Omental fat pad (tissue), 4 donors: ENCODE data around the gene USP16. TPM values are rescaled to one million over a fixed set of nuclear protein-coding genes. Genes with fewer than 3 reads are reported as not detected.

Source experiments
- ATAC-seq: fragments of 150-250 bp; one replicate; pipeline ENCODE4 v1.9.1; 2016; ENCODE audit warnings: mild to moderate bottlenecking, moderate library complexity; ENCODE audit not compliant: low FRiP score
- DNase-seq: peaks from one replicate; pipeline ENCODE4 v3.0.0-alpha.2; 2019; ENCODE audit warnings: low spot score
- total RNA-seq, 4 donors: library from RNA; depleted of rRNA; stranded (reverse); fragments of >200 nt; gene quantifications; one replicate each; pipeline ENCODE4 v1.1.0, GENCODE V29; 2016
- TF ChIP-seq, protein P1 (sequence below), 3 donors: fragments of 450-650 bp; IDR thresholded peaks; one replicate each; pipeline ENCODE4 v1.5.1; 2016 to 2017; ENCODE audit warnings: antibody characterized with exemption in 3 of 3, mild to moderate bottlenecking in 3 of 3, moderate library complexity in 2 of 3

USP16 gene
- total RNA-seq, 4 donors from 2014 or later: 36.2 to 46.2 (median 39.5) TPM

GRCh38 chr21:29083306-29083705 is 58.8 kb downstream of the USP16 start:
- TF ChIP-seq, protein P1, sequence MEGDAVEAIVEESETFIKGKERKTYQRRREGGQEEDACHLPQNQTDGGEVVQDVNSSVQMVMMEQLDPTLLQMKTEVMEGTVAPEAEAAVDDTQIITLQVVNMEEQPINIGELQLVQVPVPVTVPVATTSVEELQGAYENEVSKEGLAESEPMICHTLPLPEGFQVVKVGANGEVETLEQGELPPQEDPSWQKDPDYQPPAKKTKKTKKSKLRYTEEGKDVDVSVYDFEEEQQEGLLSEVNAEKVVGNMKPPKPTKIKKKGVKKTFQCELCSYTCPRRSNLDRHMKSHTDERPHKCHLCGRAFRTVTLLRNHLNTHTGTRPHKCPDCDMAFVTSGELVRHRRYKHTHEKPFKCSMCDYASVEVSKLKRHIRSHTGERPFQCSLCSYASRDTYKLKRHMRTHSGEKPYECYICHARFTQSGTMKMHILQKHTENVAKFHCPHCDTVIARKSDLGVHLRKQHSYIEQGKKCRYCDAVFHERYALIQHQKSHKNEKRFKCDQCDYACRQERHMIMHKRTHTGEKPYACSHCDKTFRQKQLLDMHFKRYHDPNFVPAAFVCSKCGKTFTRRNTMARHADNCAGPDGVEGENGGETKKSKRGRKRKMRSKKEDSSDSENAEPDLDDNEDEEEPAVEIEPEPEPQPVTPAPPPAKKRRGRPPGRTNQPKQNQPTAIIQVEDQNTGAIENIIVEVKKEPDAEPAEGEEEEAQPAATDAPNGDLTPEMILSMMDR (IDR thresholded peaks at IDR 0.05): no peak
- ATAC-seq: no peak
- no peak for DNase-seq

DNA sequence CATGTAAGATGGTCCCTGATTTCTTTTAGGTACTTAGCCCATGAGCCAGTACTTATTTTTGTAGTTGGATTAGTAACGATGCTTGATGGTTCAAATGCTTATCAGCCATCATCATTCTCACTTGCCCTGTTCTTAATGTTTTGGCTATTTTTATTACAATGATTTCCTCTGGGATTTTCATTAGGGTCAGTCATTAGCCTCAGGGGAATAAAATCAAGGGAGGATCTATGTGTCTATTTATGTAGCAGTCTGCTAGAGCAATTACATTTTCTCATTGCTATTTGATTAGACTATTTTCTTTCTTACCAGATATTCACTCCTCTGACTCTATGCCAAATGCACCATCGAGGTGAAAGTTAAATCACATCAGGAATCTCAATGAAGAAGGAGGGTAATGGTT is 59.9 kb downstream of the USP16 start:
- ATAC-seq: no peak
- no peak for DNase-seq
- TF ChIP-seq, protein P1 (IDR thresholded peaks at IDR 0.05): no peak

DNA sequence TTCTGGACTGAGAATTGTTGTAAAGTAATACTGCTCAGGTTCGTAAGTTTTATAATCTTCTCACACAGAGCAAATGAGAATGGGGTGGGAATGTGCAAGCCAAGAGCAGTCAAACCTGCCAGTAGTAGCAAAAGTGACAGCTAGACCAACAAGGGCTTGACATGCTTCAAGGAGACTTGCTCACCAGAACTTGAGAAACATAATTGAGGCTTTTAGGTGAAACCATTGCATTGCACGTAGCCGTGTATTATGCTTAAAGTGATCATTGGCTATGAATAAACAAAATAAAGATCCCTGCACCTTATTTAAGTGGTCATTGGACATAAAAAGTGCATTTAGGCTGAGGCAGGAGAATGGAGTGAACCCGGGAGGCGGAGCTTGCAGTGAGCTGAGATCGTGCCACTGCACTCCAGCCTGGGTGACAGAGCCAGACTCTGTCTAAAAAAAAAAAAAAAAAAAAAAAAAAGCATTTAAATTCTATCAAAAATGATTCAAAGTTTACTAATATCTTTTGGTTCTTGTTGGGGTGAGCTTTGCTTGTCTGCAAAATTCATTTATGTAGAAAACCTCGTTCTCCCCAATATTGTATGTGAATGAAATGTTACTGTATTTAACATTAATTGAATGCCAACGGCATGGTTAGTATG is 60.8 kb downstream of the USP16 start:
- no peak for DNase-seq
- TF ChIP-seq, protein P1 (IDR thresholded peaks at IDR 0.05): no peak
- ATAC-seq: no peak

GRCh38 chr21:29091033-29091432 is 66.6 kb downstream of the USP16 start:
- no peak for DNase-seq
- no peak for ATAC-seq
- TF ChIP-seq, protein P1 (IDR thresholded peaks at IDR 0.05): no peak

- no peak for DNase-seq
- TF ChIP-seq, protein P1 (IDR thresholded peaks at IDR 0.05): no peak
Measured at GRCh38 chr21:29092102-29092959, 67.9 kb downstream of the USP16 start.

GRCh38 chr21:29096218-29097015 is 71.9 kb downstream of the USP16 start:
- ATAC-seq: no peak
- TF ChIP-seq, protein P1 (IDR thresholded peaks at IDR 0.05): no peak

More at GRCh38 chr21:29092102-29092959, 67.9 kb downstream of the USP16 start:
- no peak for ATAC-seq

More at GRCh38 chr21:29096218-29097015, 71.9 kb downstream of the USP16 start:
- DNase-seq: no peak
